GM23338 (cell line): ENCODE data around the gene U2AF1L4. TPM values are rescaled to one million over a fixed set of nuclear protein-coding genes. Genes with fewer than 3 reads are reported as not detected.

Experiments
- CREB1 ChIP-seq: fragments of 250-450 bp; sonication (Bioruptor Pico); IDR thresholded peaks from 2 replicates; pipeline ENCODE4 v1.5.0; 2020; ENCODE audit warnings: low read depth, mild to moderate bottlenecking, moderate library complexity
- EZH2 ChIP-seq: fragments of 200-600 bp; sonication (generic); IDR thresholded peaks from one replicate; pipeline ENCODE4 v1.8.0; 2017; ENCODE audit warnings: antibody characterized with exemption, mild to moderate bottlenecking, low read depth; ENCODE audit not compliant: unreplicated experiment
- EZH2phosphoT487 ChIP-seq: fragments of 200-600 bp; sonication (generic); IDR thresholded peaks from one replicate; pipeline ENCODE4 v1.8.1; 2018; ENCODE audit warnings: antibody characterized with exemption; ENCODE audit not compliant: unreplicated experiment
- JUNB ChIP-seq: IDR thresholded peaks from one replicate; pipeline ENCODE4 v1.6.1; 2016; ENCODE audit warnings: antibody characterized with exemption; ENCODE audit not compliant: unreplicated experiment
- NANOG ChIP-seq: IDR thresholded peaks from 2 replicates; pipeline ENCODE4 v1.6.1; 2016; ENCODE audit warnings: antibody characterized with exemption, borderline replicate concordance
- ZNF114 ChIP-seq: fragments of 250-450 bp; sonication (Bioruptor Pico); IDR thresholded peaks from 2 replicates; pipeline ENCODE4 v1.5.0; 2020; ENCODE audit warnings: mild to moderate bottlenecking, moderate library complexity
- polyA plus RNA-seq: library from polyadenylated mRNA; unstranded; fragments of >200 nt; fragmentation: Nextera tagmentation; extraction: Ambion mirVana; gene quantifications from 2 replicates; pipeline ENCODE4 v1.2.1, GENCODE V29; 2016
- total RNA-seq: library from RNA; depleted of rRNA; stranded (reverse); fragments of >200 nt; shearing (Covaris generic); gene quantifications from 2 replicates; pipeline ENCODE4 v1.2.3, GENCODE V29; 2014
- TF ChIP-seq, protein P1 (sequence below): fragments of 250-450 bp; sonication (Bioruptor Pico); IDR thresholded peaks from 2 replicates; pipeline ENCODE4 v1.5.0; 2020; ENCODE audit warnings: mild to moderate bottlenecking, moderate library complexity
- TF ChIP-seq, protein P2 (sequence below): IDR thresholded peaks from one replicate; pipeline ENCODE4 v1.6.1; 2018; ENCODE audit warnings: antibody characterized with exemption; ENCODE audit not compliant: unreplicated experiment
- TF ChIP-seq, protein P3 (sequence below): IDR thresholded peaks from 2 replicates; pipeline ENCODE4 v1.6.1; 2016; ENCODE audit warnings: antibody characterized with exemption

U2AF1L4 gene
- total and polyA plus RNA-seq, 2 experiments from 2014 or later: 13.1 to 23.7 TPM

DNA sequence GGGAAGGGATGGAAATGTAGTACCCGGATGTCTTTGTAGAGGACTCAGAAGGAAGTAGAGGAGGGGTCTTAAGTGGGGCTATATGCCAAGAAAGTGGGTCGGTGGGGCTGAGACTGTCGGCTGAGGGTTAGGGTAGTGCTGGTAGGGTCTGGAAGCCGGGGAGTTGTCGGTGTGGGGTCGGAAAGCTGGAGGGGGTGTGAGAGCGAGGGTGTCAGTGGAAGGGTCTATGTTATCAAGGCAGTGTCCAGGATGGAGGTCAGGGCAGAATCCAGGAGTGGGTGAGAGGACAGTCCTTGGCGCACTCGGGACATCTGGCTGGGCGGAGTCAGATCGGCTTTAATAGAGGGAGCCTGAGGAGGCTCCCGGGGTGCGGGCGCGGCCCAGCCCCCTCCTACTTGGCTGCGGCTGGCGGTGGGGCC, 9.9 kb upstream of the U2AF1L4 start (continued):
- TF ChIP-seq, protein P1, sequence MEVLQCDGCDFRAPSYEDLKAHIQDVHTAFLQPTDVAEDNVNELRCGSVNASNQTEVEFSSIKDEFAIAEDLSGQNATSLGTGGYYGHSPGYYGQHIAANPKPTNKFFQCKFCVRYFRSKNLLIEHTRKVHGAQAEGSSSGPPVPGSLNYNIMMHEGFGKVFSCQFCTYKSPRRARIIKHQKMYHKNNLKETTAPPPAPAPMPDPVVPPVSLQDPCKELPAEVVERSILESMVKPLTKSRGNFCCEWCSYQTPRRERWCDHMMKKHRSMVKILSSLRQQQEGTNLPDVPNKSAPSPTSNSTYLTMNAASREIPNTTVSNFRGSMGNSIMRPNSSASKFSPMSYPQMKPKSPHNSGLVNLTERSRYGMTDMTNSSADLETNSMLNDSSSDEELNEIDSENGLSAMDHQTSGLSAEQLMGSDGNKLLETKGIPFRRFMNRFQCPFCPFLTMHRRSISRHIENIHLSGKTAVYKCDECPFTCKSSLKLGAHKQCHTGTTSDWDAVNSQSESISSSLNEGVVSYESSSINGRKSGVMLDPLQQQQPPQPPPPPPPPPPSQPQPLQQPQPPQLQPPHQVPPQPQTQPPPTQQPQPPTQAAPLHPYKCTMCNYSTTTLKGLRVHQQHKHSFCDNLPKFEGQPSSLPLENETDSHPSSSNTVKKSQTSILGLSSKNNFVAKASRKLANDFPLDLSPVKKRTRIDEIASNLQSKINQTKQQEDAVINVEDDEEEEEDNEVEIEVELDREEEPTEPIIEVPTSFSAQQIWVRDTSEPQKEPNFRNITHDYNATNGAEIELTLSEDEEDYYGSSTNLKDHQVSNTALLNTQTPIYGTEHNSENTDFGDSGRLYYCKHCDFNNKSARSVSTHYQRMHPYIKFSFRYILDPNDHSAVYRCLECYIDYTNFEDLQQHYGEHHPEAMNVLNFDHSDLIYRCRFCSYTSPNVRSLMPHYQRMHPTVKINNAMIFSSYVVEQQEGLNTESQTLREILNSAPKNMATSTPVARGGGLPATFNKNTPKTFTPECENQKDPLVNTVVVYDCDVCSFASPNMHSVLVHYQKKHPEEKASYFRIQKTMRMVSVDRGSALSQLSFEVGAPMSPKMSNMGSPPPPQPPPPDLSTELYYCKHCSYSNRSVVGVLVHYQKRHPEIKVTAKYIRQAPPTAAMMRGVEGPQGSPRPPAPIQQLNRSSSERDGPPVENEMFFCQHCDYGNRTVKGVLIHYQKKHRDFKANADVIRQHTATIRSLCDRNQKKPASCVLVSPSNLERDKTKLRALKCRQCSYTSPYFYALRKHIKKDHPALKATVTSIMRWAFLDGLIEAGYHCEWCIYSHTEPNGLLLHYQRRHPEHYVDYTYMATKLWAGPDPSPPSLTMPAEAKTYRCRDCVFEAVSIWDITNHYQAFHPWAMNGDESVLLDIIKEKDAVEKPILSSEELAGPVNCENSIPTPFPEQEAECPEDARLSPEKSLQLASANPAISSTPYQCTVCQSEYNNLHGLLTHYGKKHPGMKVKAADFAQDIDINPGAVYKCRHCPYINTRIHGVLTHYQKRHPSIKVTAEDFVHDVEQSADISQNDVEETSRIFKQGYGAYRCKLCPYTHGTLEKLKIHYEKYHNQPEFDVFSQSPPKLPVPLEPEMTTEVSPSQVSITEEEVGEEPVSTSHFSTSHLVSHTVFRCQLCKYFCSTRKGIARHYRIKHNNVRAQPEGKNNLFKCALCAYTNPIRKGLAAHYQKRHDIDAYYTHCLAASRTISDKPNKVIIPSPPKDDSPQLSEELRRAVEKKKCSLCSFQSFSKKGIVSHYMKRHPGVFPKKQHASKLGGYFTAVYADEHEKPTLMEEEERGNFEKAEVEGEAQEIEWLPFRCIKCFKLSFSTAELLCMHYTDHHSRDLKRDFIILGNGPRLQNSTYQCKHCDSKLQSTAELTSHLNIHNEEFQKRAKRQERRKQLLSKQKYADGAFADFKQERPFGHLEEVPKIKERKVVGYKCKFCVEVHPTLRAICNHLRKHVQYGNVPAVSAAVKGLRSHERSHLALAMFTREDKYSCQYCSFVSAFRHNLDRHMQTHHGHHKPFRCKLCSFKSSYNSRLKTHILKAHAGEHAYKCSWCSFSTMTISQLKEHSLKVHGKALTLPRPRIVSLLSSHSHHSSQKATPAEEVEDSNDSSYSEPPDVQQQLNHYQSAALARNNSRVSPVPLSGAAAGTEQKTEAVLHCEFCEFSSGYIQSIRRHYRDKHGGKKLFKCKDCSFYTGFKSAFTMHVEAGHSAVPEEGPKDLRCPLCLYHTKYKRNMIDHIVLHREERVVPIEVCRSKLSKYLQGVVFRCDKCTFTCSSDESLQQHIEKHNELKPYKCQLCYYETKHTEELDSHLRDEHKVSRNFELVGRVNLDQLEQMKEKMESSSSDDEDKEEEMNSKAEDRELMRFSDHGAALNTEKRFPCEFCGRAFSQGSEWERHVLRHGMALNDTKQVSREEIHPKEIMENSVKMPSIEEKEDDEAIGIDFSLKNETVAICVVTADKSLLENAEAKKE (CRISPR knock-in tag): no peak
- TF ChIP-seq, protein P2, sequence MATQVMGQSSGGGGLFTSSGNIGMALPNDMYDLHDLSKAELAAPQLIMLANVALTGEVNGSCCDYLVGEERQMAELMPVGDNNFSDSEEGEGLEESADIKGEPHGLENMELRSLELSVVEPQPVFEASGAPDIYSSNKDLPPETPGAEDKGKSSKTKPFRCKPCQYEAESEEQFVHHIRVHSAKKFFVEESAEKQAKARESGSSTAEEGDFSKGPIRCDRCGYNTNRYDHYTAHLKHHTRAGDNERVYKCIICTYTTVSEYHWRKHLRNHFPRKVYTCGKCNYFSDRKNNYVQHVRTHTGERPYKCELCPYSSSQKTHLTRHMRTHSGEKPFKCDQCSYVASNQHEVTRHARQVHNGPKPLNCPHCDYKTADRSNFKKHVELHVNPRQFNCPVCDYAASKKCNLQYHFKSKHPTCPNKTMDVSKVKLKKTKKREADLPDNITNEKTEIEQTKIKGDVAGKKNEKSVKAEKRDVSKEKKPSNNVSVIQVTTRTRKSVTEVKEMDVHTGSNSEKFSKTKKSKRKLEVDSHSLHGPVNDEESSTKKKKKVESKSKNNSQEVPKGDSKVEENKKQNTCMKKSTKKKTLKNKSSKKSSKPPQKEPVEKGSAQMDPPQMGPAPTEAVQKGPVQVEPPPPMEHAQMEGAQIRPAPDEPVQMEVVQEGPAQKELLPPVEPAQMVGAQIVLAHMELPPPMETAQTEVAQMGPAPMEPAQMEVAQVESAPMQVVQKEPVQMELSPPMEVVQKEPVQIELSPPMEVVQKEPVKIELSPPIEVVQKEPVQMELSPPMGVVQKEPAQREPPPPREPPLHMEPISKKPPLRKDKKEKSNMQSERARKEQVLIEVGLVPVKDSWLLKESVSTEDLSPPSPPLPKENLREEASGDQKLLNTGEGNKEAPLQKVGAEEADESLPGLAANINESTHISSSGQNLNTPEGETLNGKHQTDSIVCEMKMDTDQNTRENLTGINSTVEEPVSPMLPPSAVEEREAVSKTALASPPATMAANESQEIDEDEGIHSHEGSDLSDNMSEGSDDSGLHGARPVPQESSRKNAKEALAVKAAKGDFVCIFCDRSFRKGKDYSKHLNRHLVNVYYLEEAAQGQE: no peak
- TF ChIP-seq, protein P3, sequence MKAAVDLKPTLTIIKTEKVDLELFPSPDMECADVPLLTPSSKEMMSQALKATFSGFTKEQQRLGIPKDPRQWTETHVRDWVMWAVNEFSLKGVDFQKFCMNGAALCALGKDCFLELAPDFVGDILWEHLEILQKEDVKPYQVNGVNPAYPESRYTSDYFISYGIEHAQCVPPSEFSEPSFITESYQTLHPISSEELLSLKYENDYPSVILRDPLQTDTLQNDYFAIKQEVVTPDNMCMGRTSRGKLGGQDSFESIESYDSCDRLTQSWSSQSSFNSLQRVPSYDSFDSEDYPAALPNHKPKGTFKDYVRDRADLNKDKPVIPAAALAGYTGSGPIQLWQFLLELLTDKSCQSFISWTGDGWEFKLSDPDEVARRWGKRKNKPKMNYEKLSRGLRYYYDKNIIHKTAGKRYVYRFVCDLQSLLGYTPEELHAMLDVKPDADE: no peak
- TF ChIP-seq JUNB (no peak), ZNF114 (CRISPR knock-in tag) (no peak), EZH2 (no peak), CREB1 (CRISPR knock-in tag) (no peak), EZH2phosphoT487 (no peak), NANOG (no peak)
